NT2/D1 (cell line): Measurements from ENCODE around the gene MRPS12.
A peak's percentile ranks its signal among the peaks of the same experiment; 100 is the strongest.

Experiments
- DNase-seq: peaks from one replicate; pipeline ENCODE4 v3.0.0-alpha.2; 2011; ENCODE audit warnings: low read depth, low spot score
- H3K27me3 ChIP-seq: 2 replicates; pipeline ENCODE4 v1.6.0; 2011; ENCODE audit warnings: mild to moderate bottlenecking; ENCODE audit not compliant: insufficient read length, insufficient read depth
- H3K36me3 ChIP-seq: 2 replicates; pipeline ENCODE4 v1.6.1; 2011; ENCODE audit warnings: mild to moderate bottlenecking, low read length, mixed read lengths; ENCODE audit not compliant: insufficient read depth, insufficient read length
- H3K4me1 ChIP-seq: 2 replicates; pipeline ENCODE4 v1.5.1; 2011; ENCODE audit not compliant: insufficient read depth, insufficient read length
- H3K4me3 ChIP-seq: 2 replicates; pipeline ENCODE4 v1.5.1; 2011; ENCODE audit warnings: low read depth; ENCODE audit not compliant: insufficient read length
- H3K9ac ChIP-seq: 2 replicates; pipeline ENCODE4 v1.6.0; 2011; ENCODE audit warnings: low read depth; ENCODE audit not compliant: insufficient read length
- H3K9me3 ChIP-seq: 2 replicates; pipeline ENCODE4 v1.5.1; 2011; ENCODE audit warnings: mild to moderate bottlenecking, low read length; ENCODE audit not compliant: insufficient read depth
- SUZ12 ChIP-seq: IDR thresholded peaks from 2 replicates; pipeline ENCODE4 v1.6.1; 2011; ENCODE audit not compliant: insufficient read length, insufficient read depth; ENCODE audit errors: extremely low read depth
- YY1 ChIP-seq: IDR thresholded peaks from 2 replicates; pipeline ENCODE4 v1.6.1; 2011; ENCODE audit not compliant: insufficient read length, insufficient read depth
- ZNF274 ChIP-seq: IDR thresholded peaks from 2 replicates; pipeline ENCODE4 v1.6.1; 2011; ENCODE audit warnings: mild to moderate bottlenecking, low read depth, low read length

Gene MRPS12

GRCh38 chr19:38920602-38921419 lies 9.9 kb upstream of the MRPS12 start:
- H3K27me3 ChIP-seq: no peaks in the 10 kb centered on the region
- no peak overlapping the region for H3K4me3 ChIP-seq
- no peaks in the 10 kb centered on the region for H3K9me3 ChIP-seq
- H3K4me1 ChIP-seq: peaks cover 3% of the 10 kb centered on the region
- H3K36me3 ChIP-seq: peaks cover 46% of the 10 kb centered on the region
- TF ChIP-seq SUZ12 (no peak), YY1 (no peak), ZNF274 (no peak)
- DNase-seq: no peak
- H3K9ac ChIP-seq: no peak overlapping the region

GRCh38 chr19:38921420-38922274 lies 9.1 kb upstream of the MRPS12 start:
- Histone ChIP-seq H3K4me1 (peaks cover 3% of the 10 kb centered on the region), H3K9me3 (no peaks in the 10 kb centered on the region), H3K27me3 (no peaks in the 10 kb centered on the region), H3K9ac (no peak overlapping the region), H3K36me3 (peaks cover 47% of the 10 kb centered on the region), H3K4me3 (no peak overlapping the region)
- TF ChIP-seq YY1: no peak
- no peak for TF ChIP-seq SUZ12
- no peak for TF ChIP-seq ZNF274
- DNase-seq: no peak

GRCh38 chr19:38922482-38922881 lies 8.3 kb upstream of the MRPS12 start:
- TF ChIP-seq ZNF274: no peak
- TF ChIP-seq SUZ12: no peak
- TF ChIP-seq YY1: no peak
- DNase-seq: no peak
- H3K36me3 ChIP-seq: peaks cover 52% of the 10 kb centered on the region
- H3K9me3 ChIP-seq: no peaks in the 10 kb centered on the region
- H3K4me3 ChIP-seq: no peak overlapping the region
- peaks cover 3% of the 10 kb centered on the region for H3K4me1 ChIP-seq
- no peaks in the 10 kb centered on the region for H3K27me3 ChIP-seq
- H3K9ac ChIP-seq: no peak overlapping the region

- Histone ChIP-seq H3K9me3 (no peaks in the 10 kb centered on the region), H3K27me3 (no peaks in the 10 kb centered on the region), H3K4me1 (no peaks in the 10 kb centered on the region), H3K9ac (no peak overlapping the region), H3K36me3 (peaks cover 56% of the 10 kb centered on the region), H3K4me3 (no peak overlapping the region)
- DNase-seq: no peak
- TF ChIP-seq SUZ12 (no peak), YY1 (no peak), ZNF274 (no peak)
These were observed 6.4 kb upstream of the MRPS12 start for GRCh38 chr19:38924388-38924787.

- no peaks in the 10 kb centered on the region for H3K27me3 ChIP-seq
- no peak overlapping the region for H3K9ac ChIP-seq
- no peak overlapping the region for H3K4me3 ChIP-seq
- DNase-seq: no peak
- peaks cover 54% of the 10 kb centered on the region for H3K36me3 ChIP-seq
- no peak for TF ChIP-seq SUZ12
- no peak for TF ChIP-seq YY1
- no peak for TF ChIP-seq ZNF274
- H3K4me1 ChIP-seq: peaks cover 4% of the 10 kb centered on the region
- 0 out of 2 replicates have a peak, but pooled peaks cover 2% of the 10 kb centered on the region for H3K9me3 ChIP-seq
These were observed 2.2 kb upstream of the MRPS12 start for GRCh38 chr19:38928391-38929001.

- Histone ChIP-seq H3K27me3 (no peaks in the 10 kb centered on the region), H3K9me3 (peaks cover 18% of the 10 kb centered on the region), H3K4me1 (peaks cover 4% of the 10 kb centered on the region), H3K9ac (peak within 1 kb of the TSS; percentile 79), H3K36me3 (peaks cover 57% of the 10 kb centered on the region), H3K4me3 (peak within 1 kb of the TSS; percentile 94)
- peak; percentile 87 for DNase-seq
- peak; percentile 83 for TF ChIP-seq YY1
- no peak for TF ChIP-seq SUZ12
These were observed 592 bp upstream of the MRPS12 start, which contains the start of gene SARS2 for GRCh38 chr19:38929929-38930775. Gene SARS2 (minus strand): TSS chr19:38930763. CDS start chr19:38930736, 27 bp downstream.
